Thyroid gland (tissue), 4 donors: ENCODE measurements around the gene ZSWIM5.

Source experiments
- POLR2A ChIP-seq, 2 donors: fragments of 450-650 bp; IDR thresholded peaks; one replicate each; pipeline ENCODE4 v1.6.1; 2017; ENCODE audit warnings: antibody characterized with exemption in 2 of 2, mild to moderate bottlenecking in 2 of 2, moderate library complexity in 1 of 2
- TF ChIP-seq, protein P1 (sequence below), 6 experiments: fragments of 200-600 bp in 3 of 6; fragments of 450-650 bp in 3 of 6; sonication (generic) in 3 of 6; IDR thresholded peaks; one replicate each; pipeline ENCODE4 v1.5.1; 2016 to 2019; ENCODE audit warnings: antibody characterized with exemption in 6 of 6, mild to moderate bottlenecking in 2 of 6, inconsistent platforms in 1 of 6, moderate library complexity in 1 of 6

DNA sequence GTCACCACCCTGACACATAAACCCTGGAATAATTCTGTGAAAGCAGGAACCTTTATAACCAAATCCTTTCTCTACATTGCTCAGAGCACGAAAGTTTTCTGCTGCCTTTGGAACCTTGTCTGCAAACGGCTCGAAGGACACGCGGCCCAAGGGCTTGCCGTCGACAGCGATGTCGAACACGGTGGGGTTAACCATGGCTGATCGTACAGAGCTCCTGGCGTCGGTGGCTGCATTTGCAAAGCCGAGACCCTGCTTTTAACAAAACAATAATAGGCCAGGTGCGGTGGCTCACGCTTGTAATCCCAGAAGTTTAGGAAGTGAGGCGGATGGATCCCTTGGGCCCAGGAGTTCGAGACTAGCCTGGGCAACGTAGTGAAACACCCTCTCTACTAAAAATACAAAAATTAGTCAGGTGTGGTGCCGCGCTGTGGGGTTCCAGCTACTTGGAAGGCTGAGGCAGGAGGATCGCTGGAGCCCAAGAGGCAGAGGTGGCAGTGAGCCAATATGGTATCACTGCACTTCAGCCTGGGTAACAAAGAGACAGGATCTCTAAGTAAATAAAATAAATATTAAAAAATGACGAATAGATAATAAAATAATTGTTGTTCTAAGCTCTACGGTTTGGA, 217.8 kb downstream of the ZSWIM5 start:
- TF ChIP-seq, protein P1, sequence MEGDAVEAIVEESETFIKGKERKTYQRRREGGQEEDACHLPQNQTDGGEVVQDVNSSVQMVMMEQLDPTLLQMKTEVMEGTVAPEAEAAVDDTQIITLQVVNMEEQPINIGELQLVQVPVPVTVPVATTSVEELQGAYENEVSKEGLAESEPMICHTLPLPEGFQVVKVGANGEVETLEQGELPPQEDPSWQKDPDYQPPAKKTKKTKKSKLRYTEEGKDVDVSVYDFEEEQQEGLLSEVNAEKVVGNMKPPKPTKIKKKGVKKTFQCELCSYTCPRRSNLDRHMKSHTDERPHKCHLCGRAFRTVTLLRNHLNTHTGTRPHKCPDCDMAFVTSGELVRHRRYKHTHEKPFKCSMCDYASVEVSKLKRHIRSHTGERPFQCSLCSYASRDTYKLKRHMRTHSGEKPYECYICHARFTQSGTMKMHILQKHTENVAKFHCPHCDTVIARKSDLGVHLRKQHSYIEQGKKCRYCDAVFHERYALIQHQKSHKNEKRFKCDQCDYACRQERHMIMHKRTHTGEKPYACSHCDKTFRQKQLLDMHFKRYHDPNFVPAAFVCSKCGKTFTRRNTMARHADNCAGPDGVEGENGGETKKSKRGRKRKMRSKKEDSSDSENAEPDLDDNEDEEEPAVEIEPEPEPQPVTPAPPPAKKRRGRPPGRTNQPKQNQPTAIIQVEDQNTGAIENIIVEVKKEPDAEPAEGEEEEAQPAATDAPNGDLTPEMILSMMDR (IDR thresholded peaks at IDR 0.05), result no peak
- no peak for TF ChIP-seq POLR2A (IDR thresholded peaks at IDR 0.05)
